GM19468 (cell line): ENCODE measurements around the gene TUBA4A.

ENCODE experiments used
- ATAC-seq: cut with Tn5 transposase; IDR thresholded peaks from one replicate; pipeline ENCODE4 v1.9.1; 2021; ENCODE audit warnings: mild to moderate bottlenecking, moderate library complexity, moderate number of reproducible peaks; ENCODE audit not compliant: unreplicated experiment; ENCODE audit errors: extremely low read depth

Gene TUBA4A

DNA sequence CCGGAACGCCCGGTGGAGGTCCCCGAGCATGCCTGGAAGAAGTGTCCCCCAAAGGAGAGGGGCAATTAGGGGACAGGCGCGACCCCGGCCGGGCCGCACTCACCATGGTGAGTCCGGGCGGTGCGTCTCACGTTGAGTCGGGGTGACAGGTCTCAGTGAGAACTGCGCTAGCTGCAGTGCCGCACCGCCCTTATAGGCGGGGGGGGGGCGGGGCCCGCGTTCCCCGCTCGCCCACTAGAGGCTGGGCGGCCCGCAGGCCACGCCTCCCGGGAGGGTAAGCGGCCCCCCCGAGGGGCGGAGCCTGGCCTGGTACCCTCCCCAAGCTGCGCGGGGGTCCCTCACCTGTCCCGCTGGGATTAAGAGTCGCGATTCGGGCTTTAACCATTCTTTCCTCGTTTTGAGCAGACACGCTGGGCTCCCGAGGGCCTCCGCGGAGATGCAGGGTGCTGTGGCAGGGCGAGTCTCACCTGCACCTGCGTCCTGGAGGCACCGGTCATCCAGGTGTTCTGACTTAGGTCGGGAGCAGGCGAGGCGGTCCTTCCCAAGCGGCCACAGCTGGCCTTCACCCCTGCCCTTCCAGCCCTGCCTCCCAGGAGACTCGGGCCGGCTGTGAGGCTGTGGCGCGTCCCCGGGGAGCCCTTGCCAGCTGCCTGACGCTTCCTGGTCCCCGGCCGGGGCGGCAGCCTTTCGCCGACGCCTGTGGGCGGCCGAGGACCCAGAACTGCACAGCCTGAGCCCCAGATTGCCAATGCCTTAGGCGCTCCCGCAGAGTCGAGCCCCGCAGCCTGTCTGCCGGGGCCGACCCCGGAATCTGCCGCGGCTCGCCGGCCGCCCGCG lies at the start of gene TUBA4A:
Gene TUBA4A (minus strand): TSS at position 166 of the 837 bp plus-strand sequence. CDS start 60 bp downstream, at position 106.
- peak; percentile 23 for ATAC-seq

- ATAC-seq = no peak
Measured at GRCh38 chr2:219302412-219302968, 48.8 kb upstream of the TUBA4A start.

GRCh38 chr2:219300022-219300421 lies 46.3 kb upstream of the TUBA4A start:
- ATAC-seq = no peak

GRCh38 chr2:219299372-219299760 lies 45.6 kb upstream of the TUBA4A start:
- no peak for ATAC-seq

DNA sequence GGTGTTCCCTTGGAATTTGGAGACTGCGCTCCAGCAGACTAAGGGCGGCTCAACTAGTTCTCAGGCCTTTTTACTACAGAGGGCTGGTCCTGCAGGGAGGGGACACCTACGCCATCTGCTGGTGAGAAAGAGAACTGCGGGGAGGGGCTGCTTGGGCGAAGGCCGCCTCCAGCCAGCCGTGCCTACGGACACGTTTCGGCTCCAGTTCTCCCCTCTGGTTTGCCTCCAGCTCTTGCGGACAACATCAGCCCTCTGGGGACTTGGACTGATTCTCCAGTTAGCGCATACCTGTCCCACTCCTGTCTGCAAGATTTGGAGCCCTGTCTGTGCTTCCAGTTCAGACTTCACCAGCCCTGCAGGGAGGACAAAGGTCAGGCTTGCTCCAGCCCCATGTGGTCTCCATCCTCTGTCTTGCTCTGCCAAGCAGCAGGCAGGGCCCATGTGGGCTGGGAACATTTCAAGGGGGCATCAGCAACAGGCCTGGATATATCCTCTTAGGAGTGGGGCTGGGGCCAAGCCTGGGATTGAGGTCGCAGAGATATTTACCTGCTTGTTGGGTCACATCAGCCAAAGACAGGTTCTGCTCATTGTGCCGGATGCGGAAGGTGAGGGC lies 45.1 kb upstream of the TUBA4A start:
- no peak for ATAC-seq

DNA sequence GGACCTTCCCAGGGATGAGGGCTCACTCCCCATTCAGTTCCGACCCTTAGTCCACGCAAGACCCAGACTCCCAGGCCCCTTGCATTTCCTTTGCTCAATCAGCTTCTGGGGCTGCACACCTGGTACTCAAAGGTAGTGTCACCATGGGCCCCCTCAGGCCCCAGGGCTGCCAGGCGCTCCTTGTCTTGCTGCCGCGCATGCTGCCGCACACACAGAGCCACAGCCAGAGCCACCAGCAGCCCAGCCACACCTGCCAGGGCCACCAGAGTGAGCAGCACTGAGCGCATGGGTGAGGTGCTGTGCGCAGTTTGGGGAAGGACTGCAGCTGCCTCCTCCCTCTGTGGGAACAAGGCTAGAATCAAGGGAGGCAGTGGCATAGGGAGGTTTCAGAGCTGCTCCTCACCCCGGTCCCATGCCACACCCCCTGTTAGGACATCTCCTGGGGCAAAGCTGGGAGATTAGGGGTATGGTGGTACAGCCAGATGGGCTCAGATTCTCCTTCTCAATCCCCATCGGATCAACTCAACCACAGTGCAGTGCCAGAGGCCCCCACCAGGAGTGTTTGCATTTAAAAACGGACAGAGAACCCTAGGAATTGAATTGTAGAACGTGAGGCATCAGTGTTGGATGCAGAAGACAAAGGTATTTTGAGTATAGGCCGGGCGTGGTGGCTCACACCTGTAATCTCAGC lies 44.2 kb upstream of the TUBA4A start:
- ATAC-seq = no peak

DNA sequence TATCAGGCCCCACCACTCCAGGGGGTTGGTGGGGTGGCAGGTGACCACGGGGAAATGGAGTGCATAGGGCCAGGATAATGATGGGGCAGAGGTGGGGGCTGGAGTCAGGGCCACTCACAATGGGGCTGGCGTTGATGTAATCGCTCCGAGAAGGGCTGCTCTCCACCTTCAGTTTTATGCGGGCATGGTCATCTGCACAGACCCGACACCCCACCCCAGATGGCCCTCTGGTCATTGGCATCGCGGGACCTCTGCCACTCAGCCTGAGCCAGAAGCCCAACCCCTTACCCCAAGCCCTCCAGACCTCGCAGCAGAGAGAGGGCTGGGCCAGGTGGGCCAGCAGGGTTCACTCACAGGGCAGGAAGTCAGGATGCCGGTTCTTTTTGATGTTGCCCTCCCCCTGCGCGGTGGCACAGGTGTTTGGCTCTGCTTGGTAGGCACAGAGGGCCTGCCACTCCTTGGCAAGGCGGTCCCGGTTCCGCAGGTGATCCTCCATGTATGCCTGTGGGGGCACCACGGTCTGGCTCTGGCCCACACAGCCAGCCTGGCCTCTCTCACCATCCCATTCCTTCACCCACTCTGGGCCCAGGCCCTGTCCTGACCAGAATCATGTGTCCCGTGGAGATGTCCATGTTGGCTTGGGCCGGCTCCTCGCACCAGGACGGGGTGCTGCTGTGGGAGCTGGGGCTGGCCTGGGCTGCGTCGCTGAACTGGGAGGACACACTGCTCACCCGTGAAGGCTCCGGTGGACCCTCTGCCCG lies 43.1 kb upstream of the TUBA4A start:
- no peak for ATAC-seq

DNA sequence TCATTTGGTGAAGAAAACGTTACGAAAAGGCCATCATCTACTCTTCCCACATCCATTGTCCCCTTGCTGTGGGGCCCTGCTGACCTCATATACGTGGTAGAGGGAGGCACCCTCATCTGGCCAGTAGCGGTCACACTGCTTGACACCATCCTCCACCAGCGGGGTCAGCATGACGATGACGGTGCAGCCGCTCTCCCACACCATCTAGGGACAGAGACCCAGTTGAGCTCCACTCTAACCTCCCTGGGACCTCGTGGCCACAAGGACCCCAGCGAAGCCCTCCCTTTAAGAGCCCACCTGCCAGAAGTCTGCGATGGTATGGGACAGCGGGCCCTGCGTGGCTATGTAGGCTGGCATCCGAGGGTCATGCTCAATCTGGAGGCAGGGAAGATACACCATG lies 42.4 kb upstream of the TUBA4A start:
- ATAC-seq = no peak

- peak; percentile 59 for ATAC-seq
Measured at GRCh38 chr2:219294356-219295351, 40.9 kb upstream of the TUBA4A start.

- ATAC-seq = no peak
Measured at GRCh38 chr2:219293736-219294231, 40.1 kb upstream of the TUBA4A start.

DNA sequence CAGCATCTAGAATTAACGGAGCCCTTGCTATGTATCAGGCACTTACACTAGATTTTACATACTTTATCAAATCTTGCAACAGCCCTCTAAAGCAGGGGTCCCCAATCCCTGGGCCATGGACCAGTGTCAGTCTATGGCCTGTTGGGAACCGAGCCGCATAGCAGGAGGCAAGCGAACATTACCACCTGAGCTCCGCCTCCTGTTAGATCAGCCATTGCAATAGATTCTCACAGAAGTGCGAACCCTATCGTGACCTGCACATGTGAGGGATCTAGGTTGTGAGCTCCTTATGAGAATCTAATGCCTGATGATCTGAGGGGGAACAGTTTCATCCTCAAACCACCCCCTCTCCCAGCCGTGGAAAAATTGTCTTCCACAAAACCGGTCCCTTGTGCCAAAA lies 38.9 kb upstream of the TUBA4A start:
- no peak for ATAC-seq

DNA sequence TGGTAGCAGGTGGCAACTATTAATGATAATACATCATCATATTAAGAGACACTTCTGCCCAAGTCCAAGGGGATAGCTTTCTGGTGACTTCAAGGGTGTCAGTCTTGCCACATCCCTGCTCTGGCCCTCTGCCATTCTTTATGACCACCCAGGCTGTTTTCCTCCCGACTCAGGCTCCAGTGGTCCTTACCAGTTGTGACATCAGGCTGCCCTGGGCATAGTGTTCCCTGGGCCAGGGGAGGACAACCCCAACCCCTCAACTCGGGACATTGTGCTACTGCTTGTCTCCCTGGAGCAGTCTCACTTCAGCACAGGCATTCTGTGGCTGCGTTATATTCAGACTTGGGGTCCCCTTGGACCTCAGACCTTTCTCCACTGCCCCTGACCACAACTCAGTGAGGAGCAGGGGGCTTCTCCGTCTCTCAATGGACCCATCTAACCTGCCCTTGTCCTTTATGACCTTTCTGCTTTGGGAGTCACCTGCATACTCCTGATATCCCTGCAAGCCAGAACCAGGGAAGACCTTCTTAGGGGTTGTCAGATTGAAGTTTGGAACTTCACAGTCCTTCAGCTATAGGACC lies 38.3 kb upstream of the TUBA4A start:
- ATAC-seq = no peak

- ATAC-seq = no peak
Measured at GRCh38 chr2:219291394-219291793, 37.7 kb upstream of the TUBA4A start.

DNA sequence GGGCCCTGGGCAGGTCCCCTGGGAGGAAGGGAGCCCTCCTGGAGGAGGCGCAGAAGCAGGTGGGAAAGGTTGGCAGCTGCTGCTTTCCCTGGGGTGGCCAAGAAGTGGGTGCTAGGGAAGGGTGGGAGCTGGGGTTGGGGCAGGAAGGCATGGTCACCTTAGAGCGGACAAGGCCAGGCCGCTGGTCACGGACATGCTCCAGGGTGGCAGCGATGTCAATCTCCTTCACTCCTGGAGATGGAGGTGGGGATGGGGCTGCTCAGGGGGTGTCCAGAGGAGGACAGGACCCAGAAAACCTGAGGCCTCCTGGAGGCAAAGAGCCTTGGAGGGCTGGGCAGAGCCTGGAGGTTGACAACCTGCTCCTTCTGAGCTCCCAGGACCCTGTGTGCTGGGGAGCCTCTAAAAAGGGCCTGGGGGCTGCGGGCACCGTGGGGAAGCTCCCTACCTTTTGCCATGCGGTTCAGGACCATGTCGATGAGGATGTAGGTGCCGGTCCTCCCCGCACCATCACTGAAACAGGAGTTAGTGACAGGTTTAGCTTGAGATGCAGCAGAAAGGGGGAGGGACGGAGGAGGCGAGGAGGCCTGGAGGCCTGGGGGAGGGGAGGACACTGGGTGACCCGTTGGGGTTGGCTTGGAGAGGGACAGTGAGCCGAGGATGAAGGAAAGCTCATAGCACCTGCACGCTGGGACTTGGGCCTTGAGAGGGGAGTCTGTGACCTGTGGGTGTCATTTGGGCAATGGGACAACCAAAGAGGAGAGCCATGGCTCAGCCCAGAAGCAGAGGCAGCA lies 36.9 kb upstream of the TUBA4A start:
- no peak for ATAC-seq

DNA sequence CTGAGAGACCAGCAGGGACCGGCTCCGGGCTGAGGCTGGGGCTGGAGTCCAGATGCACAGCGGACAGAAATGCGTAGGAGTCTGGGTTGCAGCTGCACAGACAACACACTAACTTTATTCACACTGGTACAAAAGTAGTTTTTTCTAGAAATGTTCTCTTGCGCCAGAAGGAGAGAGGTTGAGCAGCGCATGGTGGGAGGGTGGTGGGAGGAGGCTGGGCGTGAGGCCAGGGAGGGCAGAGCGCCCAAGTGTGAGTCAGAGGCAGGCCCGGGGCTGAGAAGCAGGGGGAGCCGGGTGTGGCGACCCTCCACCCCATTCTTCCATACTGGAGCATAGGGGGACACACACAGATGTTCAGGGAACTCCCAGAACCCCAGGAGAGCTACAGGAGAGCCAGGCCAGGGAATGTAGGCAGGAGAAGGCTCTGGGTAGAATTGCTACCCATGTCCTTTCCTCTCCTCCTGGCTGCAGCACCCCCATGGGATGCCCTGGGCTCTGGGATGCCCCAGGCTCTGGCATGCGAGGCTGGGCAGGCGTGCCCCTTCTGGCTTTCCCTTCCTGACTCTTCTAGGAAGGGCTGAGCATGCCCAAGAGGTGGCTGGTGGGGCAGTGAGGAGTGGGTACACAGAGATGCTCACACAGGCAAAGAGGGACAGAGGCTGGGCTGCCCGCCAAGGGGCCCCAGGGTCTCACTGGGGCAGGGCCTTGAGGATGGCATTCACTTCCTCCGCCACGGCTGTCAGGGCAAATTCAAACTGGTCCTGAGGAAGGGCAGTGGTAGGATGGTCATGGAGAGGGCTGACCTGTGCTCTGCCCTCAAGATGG lies 36.0 kb upstream of the TUBA4A start:
- ATAC-seq = no peak

DNA sequence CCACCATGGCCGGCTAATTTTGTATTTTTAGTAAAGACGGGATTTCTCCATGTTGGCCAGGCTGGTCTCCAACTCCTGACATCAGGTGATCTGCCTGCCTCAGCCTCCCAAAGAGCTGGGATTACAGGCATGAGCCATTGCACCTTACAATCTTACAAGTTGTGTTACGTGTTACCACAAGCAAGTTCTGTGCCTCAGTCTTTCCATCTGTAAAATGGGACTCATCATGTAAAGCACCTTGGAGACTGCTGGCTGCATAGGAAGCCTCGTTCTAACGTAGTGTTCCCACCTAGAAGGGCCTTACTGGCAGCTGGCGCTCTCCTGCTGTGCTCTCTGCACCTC lies 35.4 kb upstream of the TUBA4A start:
- no peak for ATAC-seq
